ENCODE measurements around the gene MPC2. TPM values are rescaled to one million over a fixed set of nuclear protein-coding genes. Genes with fewer than 3 reads are reported as not detected.

MPC2 gene
- total RNA-seq, result 30.7 TPM

GRCh38 chr1:167936930-167937708, at the start of gene MPC2:
Gene MPC2 (minus strand): TSS chr1:167937072. CDS start chr1:167935841, 1,231 bp downstream.
- DNase-seq, result peak; percentile 65

GRCh38 chr1:167984886-167985489, 48.1 kb upstream of the MPC2 start:
- no peak for DNase-seq

DNA sequence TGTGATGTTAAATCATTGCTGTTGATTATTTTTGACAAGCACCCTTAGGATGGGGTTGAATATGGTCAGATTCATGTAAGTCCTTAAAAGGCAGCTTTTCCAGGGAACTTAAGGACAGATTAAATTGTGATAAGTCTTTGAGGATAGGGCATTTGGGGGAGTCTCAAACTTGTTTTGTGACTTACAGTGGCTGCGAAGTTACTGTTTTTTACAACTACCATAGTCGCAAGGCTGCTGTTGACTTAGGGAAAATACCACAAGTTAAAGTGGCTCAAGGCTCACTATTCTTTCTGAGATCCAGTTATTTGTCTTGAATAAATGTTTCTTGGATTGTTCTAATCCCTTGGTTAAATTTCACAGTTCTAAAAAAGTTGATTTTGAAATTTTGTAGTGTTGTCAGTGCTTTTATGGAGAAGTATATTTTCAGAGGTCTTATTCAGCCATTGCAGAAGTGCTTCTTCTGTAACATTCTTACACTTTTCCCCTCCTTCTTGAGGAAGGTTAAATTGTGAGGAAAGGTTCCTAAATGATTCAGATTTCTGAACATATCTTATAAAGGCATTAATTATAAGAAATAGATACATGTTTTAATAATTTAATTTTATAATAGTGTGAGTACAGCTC, 47.0 kb upstream of the MPC2 start:
- no peak for DNase-seq

DNA sequence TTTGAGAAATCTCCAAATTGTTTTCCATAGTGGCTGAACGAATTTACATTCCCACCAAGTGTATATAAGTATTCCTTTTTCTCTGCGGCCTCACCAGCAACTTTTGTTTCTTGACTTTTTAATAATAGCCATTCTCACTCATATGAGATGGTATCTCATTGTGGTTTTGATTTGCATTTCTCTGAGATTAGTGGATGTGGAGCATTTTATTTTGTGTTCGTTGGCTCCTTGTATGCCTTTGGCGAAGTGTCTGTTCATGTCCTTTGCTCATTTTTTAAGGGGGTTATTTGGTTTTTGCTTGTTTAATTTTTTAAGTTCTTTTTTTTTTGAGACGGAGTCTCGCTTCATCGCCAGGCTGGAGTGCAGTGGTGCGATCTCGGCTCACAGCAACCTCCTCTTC, 45.1 kb upstream of the MPC2 start:
- DNase-seq, result no peak

GRCh38 chr1:167977245-167977644, 40.4 kb upstream of the MPC2 start:
- no peak for DNase-seq

GRCh38 chr1:167974698-167975097, 37.8 kb upstream of the MPC2 start:
- no peak for DNase-seq

DNA sequence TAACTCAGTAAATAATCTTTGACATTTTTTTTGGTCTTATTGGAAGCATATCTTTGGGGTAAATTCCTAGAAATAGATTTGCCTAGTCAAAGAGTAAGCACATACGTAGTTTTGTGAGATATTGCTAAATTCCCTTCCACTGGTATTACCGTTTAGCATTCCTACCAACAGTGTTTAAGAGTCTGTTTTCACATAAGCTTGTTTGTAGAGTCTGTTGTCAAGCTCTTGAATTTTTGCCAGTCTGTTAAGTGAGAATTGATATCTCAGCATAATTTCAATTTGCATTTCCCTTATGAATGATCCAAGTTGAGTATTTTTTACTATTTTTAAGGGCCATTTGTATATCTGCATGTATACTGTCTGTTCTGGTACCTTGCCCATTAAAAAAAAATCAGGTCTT, 37.0 kb upstream of the MPC2 start:
- no peak for DNase-seq

DNA sequence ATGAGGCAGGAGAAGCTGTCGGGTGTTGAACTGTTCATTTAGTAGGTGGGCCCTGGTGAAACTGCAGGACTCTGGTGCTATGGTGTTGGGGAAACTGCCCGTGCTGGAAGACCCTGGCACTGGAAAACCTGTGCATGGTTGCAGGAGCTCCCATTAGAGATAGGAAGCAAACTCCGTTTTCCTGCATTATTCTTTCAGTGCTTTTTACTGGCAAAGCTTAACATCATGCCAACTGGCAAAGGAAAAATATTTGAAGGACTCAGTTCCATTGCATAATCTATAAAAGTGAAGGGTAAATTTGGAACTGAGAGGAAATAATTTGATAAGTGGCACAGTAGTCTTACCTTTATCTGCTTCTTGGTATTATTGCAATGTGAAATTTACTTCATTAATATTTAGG, 31.7 kb upstream of the MPC2 start:
- DNase-seq, result no peak

- no peak for DNase-seq
These were observed 29.2 kb upstream of the MPC2 start for GRCh38 chr1:167966050-167966449.

GRCh38 chr1:167964646-167965045, 27.8 kb upstream of the MPC2 start:
- DNase-seq, result no peak

DNA sequence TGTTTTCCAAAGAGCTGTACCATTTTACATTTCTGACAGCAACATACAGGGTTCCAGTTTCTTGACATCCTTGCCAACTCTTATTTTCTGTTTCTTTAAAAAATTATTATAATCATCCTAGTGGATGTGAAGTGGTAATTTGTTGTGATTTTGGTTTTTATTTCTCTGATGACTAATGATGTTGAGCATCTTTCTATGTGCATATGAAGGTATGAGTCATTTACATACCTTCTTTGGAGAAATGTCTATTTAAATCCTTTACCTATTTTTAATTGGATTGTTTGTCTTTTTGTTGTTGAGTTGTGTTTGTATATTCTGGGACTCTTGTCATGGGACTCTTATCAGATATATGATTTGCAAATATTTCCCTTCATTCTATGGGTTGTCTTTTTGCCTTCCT, 20.8 kb upstream of the MPC2 start:
- no peak for DNase-seq

DNA sequence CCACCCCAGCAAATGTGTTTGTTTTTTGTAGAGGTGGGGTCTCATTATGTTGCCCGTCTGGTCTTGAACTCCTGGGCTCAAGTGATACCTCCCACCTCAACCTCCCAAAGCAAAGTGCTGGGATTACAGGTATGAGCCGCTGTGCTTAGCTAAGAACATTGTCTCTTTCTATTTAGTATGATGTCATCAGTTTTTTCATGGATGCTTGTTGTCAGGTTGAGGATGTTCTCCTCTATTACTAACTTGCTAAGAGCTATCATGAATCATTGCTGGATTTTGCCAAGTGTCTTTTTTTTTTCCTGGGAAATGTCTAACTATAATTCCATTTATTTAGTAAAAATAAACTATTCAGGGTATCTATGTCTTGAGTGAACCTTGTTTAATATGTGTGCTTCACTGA, 19.0 kb upstream of the MPC2 start:
- DNase-seq, result no peak

GRCh38 chr1:167950569-167950968, 13.7 kb upstream of the MPC2 start:
- DNase-seq, result no peak

- DNase-seq, result no peak
These were observed 12.9 kb upstream of the MPC2 start for GRCh38 chr1:167949785-167950184.

DNA sequence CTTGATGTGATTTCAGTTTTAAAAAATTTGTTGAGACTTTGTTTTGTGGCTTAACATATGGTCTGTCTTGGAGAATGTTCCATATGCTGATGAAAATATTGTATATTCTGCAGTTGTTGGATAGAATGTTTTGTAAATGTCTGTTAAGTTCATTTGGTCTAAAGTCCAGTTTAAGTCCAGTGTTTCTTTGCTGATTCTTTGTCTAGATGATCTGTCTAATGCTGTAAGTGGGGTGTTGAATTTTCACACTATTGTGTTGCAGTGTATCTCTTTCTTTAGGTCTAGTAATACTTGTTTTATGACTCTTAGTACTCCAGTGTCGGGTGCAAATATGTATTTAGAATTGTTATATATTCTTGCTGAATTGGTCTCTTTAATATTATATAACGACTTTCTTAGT, 10.9 kb upstream of the MPC2 start:
- no peak for DNase-seq

- DNase-seq, result no peak
These were observed 6.7 kb upstream of the MPC2 start for GRCh38 chr1:167943541-167943940.

DNA sequence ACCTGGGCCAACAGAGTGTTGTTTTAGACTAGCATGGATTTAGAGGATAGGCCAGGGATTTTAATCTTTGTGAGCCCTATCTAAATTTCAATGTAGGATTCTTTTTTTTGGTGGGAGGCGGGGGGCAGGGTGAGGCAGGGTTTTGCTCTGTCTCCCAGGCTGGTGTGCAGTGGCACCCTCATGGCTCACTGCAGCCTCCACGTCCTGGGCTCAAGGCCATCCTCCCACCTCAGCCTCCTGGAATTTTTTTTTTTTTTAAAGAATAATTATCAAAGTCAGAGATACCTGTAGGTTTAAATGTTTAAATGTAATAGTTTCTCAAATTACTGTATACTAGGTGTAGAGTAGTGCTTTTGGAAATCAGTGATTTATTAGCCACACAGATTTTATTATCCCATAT, 3.4 kb upstream of the MPC2 start:
- DNase-seq, result no peak

DNA sequence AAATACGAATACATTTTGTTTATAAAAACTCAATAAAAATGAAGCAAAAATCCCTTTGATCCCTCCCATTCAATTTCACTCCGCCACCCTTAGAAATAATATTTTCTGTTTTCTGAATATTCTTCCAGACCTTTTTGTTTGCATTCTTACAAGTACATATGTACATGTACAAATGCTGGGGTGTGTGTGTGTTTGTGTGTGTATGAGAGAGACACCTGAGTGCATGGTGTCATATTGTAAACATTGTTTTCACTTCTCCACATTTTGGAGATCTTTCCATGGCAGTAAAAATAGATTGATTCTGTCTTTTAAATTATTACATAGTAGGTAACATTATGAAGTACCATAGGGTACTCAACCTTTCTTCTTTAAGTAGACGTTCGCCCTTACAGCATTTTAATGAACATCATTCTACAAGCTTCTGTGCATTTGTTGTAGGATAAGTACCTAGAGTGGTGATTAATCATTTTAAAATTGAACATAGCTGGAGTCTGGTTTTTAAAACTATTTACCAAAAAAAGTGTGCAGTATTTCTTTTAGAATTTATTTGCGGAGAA, 1.3 kb upstream of the MPC2 start:
- no peak for DNase-seq

GRCh38 chr1:167937709-167938010, 788 bp upstream of the MPC2 start:
- DNase-seq, result no peak

- DNase-seq, result peak; percentile 99
These were observed 573 bp downstream of the MPC2 start, which contains the start of gene DCAF6 for GRCh38 chr1:167936068-167936929. Gene DCAF6 (plus strand): TSS chr1:167936683. CDS start chr1:167936912, 229 bp downstream.

- peak; percentile 66 for DNase-seq
These were observed 1.4 kb downstream of the MPC2 start for GRCh38 chr1:167935216-167936067.
